ENCODE data around the gene SND1.

DNA sequence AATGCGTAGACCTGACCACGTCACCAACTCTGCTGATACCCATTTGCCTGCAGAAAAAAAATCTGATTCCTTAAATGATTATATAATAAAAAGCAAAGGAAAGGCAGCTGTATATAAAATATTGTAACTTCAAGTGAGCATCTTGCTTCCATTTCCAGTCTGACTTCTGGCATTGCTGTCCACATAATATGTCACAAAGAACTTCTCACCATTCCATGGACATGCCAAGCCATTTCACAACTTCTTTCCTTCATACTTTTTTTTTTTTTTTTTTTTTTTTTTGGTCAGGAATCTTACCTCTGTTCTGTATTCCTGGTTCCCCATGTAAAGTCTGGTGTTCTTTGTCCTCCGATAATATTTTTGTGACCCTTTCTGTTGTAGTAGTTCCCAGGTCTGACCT, 165.5 kb downstream of the SND1 start:
- TF ChIP-seq, protein P1, sequence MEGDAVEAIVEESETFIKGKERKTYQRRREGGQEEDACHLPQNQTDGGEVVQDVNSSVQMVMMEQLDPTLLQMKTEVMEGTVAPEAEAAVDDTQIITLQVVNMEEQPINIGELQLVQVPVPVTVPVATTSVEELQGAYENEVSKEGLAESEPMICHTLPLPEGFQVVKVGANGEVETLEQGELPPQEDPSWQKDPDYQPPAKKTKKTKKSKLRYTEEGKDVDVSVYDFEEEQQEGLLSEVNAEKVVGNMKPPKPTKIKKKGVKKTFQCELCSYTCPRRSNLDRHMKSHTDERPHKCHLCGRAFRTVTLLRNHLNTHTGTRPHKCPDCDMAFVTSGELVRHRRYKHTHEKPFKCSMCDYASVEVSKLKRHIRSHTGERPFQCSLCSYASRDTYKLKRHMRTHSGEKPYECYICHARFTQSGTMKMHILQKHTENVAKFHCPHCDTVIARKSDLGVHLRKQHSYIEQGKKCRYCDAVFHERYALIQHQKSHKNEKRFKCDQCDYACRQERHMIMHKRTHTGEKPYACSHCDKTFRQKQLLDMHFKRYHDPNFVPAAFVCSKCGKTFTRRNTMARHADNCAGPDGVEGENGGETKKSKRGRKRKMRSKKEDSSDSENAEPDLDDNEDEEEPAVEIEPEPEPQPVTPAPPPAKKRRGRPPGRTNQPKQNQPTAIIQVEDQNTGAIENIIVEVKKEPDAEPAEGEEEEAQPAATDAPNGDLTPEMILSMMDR (IDR thresholded peaks at IDR 0.05; ENCODE audit: low read length) = no peak
- TF ChIP-seq EZH2 (optimal IDR thresholded peaks at IDR 0.05; ENCODE audit: low read depth, low read length) = no peak

All from MM.1S (cell line).